HG03045 (cell line): ENCODE measurements around the gene CTPS2.
A peak's percentile ranks its signal among the peaks of the same experiment; 100 is the strongest.
"Not testable (repeated sequence)": the region's sequence is repeated elsewhere in the genome, so short reads cannot be mapped to it uniquely, and the experiment has no call there.

Experiments used
- ATAC-seq: cut with Tn5 transposase; IDR thresholded peaks from one replicate; pipeline ENCODE4 v1.9.1; 2021; ENCODE audit warnings: mild to moderate bottlenecking, moderate library complexity; ENCODE audit not compliant: unreplicated experiment

Gene CTPS2

GRCh38 chrX:16712548-16713155 is at the start of gene CTPS2:
CTPS2 (minus strand) TSS chrX:16712669; CDS start chrX:16702902, 9,767 bp downstream.
- peak; percentile 87 for ATAC-seq

- ATAC-seq: not testable (repeated sequence)
These were observed 49.0 kb upstream of the CTPS2 start for GRCh38 chrX:16761500-16761899.

GRCh38 chrX:16756724-16757123 is 44.3 kb upstream of the CTPS2 start:
- no peak for ATAC-seq

- no peak for ATAC-seq
These were observed 41.5 kb upstream of the CTPS2 start for GRCh38 chrX:16754019-16754418.

GRCh38 chrX:16750136-16750535 is 37.7 kb upstream of the CTPS2 start:
- no peak for ATAC-seq

GRCh38 chrX:16748425-16748824 is 36.0 kb upstream of the CTPS2 start:
- ATAC-seq: no peak

- no peak for ATAC-seq
These were observed 33.2 kb upstream of the CTPS2 start for GRCh38 chrX:16745659-16746058.

- ATAC-seq: no peak
These were observed 32.6 kb upstream of the CTPS2 start for GRCh38 chrX:16745102-16745501.

GRCh38 chrX:16743604-16744325 is 31.3 kb upstream of the CTPS2 start:
- no peak for ATAC-seq

- ATAC-seq: no peak
These were observed 27.1 kb upstream of the CTPS2 start for GRCh38 chrX:16739574-16739973.

GRCh38 chrX:16737024-16737423 is 24.6 kb upstream of the CTPS2 start:
- no peak for ATAC-seq

- ATAC-seq: no peak
These were observed 20.5 kb upstream of the CTPS2 start for GRCh38 chrX:16733013-16733412.

- no peak for ATAC-seq
These were observed 18.0 kb upstream of the CTPS2 start for GRCh38 chrX:16730450-16730849.

GRCh38 chrX:16727637-16728036 is 15.2 kb upstream of the CTPS2 start:
- no peak for ATAC-seq

GRCh38 chrX:16726347-16726988 is 14.0 kb upstream of the CTPS2 start:
- not testable (repeated sequence) for ATAC-seq

GRCh38 chrX:16725072-16725471 is 12.6 kb upstream of the CTPS2 start:
- ATAC-seq: no peak

GRCh38 chrX:16722481-16722880 is 10.0 kb upstream of the CTPS2 start:
- ATAC-seq: no peak

GRCh38 chrX:16719334-16720084 is 7.0 kb upstream of the CTPS2 start, which contains the start of gene SYAP1:
SYAP1 (plus strand) TSS chrX:16719612; CDS start chrX:16719725, 113 bp downstream.
- peak; percentile 99 for ATAC-seq

GRCh38 chrX:16718824-16719333 is 6.4 kb upstream of the CTPS2 start:
- ATAC-seq: no peak

- ATAC-seq: not testable (repeated sequence)
These were observed 4.0 kb upstream of the CTPS2 start for GRCh38 chrX:16716451-16716850.

- ATAC-seq: not testable (repeated sequence)
These were observed 3.2 kb upstream of the CTPS2 start for GRCh38 chrX:16715638-16716037.
